Endothelial cell of hepatic sinusoid (primary cell): ENCODE measurements around the gene MAP1LC3B2.

ENCODE experiments used
- in situ Hi-C: cut with HindIII; loops from 2 replicates; pipeline ENCODE4 v1.10.0; 2017; ENCODE audit warnings: low sequenced_read_pairs

MAP1LC3B2 gene

DNA sequence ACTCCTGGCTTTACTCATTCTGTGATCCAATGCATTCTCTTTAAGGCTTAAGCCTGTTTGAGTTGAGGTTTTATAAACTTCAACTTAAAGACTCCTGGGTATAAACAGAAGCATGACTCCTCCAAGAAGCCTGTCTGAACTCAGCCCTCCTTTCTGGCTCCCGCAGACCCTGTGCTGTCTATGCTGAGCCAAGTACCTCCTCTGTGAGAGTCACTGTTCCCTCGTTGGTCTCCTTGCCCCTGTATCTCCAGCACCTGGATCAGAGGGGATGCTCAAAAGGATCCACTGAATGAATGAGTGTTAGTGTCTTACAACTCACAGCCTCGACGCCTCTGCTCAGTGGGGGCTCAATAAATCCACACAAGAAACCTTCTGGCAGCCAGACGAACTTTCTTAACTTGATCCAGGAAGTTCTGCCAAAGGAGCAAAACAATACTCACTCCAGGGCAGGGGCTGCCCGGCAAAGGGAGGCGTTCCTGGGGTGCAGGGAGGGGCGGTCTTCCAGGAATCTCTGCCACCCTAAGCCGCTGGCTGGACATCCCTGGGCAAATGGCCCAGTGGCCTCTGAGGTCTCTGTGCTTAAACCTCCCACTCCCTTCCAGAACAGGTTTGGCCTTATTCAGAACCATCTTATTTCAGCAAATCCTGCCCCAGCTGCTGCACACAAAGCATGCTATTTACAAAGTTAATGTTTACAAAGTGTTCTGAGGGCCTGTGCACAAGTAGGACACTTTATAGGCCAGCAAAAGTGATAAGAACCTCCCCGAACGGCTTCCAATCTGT is 32.9 kb downstream of the MAP1LC3B2 start:
- in situ Hi-C loops, result no loop called here

DNA sequence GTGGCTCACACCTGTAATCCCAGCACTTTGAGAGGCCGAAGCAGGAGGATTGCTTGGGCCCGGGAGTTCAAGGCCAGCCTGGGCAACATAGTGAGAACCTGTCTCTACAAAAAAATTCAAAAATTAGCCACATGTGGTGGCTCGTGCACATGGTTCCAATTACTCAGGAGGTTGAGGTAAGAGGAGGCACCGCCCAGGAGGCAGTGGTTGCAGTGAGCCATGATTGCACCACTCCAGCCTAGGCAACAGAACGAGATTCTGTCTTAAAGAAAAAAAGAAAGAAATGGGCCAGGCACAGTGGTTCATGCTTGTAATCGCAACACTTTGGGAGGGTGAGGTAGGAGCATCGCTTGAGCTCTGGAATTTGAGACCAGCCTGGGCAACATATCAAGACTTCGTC is 33.5 kb downstream of the MAP1LC3B2 start:
- in situ Hi-C loops, result no loop called here

DNA sequence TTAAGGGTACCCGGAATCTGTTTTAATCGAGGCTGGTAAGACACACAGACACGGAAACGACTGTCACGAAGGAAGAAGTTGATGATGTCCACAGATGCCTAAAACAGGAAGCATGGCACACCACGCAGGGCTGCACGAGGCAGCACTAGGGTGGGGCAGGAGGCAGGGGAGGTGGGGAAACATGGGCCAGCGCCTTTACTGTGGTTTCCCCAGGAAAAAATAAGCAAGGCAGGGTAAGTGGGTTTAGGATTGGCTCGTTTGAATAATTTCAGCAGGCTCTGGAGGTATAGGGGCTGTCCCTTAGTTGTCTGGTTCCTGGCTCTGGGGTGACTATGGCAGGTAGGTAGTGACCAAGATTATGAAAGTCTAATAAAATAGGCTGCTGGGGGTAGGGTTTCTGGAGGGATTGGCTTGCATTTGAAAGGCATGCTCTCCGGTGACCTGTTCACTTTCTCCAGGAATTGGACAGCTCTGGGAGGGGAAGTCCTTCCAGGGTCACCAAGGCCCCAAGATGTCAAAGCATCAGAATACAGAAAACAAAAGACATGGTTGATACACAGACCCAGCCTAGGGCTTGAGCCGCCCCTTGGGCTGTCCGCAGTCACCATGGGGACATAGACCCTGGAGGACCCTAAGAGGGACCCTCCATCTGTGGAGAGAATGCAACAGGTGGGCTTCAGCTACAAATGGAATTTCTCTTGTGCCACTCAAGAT is 35.3 kb downstream of the MAP1LC3B2 start:
- in situ Hi-C loops, result no loop called here

- in situ Hi-C loops, result no loop called here
Observed at GRCh38 chr12:116595186-116595585, 36.0 kb downstream of the MAP1LC3B2 start.

DNA sequence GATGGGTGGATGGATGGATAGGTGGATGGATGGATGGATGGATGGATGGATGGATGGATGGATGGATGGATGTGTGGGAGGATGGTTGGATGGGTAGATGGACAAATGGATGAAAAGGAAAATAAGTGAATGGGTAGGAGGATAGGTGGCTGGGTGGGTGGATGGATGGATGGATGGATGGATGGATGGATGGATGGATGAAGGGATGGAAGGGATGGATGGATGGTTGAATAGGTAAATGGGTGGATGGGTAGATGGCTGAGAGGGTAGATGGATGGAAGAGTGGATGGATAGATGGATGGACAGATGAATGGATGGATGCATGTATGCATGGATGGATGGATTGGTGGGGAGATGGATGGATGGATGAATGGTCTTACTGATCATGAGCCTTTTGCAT is 36.5 kb downstream of the MAP1LC3B2 start:
- in situ Hi-C loops, result no loop called here

DNA sequence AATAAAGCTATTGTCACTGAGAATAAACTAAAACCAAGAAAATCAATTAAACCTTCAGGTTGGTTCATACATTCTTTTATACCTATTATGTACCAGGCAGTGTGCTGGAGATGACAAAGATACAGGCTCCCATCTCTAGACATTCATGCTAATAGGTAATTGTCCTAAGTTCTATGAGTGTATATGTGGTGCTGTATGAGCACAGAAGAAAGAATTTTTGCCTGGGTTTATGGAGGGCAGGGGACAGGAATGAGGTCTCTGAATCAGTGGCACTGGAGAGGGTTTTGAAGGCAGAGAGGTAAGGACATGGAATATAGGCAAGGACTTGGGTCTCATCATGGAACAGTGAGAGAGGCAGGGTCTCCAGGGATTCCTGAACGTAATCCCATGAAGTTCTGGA is 38.7 kb downstream of the MAP1LC3B2 start:
- in situ Hi-C loops, result no loop called here

- in situ Hi-C loops, result no loop called here
Observed at GRCh38 chr12:116598311-116599284, 39.4 kb downstream of the MAP1LC3B2 start.

GRCh38 chr12:116599285-116600136 is 40.3 kb downstream of the MAP1LC3B2 start:
- in situ Hi-C loops, result loop anchor here (5.0 kb wide), 1 partner anchor 82 kb away; no protein-coding TSS in a partner anchor

DNA sequence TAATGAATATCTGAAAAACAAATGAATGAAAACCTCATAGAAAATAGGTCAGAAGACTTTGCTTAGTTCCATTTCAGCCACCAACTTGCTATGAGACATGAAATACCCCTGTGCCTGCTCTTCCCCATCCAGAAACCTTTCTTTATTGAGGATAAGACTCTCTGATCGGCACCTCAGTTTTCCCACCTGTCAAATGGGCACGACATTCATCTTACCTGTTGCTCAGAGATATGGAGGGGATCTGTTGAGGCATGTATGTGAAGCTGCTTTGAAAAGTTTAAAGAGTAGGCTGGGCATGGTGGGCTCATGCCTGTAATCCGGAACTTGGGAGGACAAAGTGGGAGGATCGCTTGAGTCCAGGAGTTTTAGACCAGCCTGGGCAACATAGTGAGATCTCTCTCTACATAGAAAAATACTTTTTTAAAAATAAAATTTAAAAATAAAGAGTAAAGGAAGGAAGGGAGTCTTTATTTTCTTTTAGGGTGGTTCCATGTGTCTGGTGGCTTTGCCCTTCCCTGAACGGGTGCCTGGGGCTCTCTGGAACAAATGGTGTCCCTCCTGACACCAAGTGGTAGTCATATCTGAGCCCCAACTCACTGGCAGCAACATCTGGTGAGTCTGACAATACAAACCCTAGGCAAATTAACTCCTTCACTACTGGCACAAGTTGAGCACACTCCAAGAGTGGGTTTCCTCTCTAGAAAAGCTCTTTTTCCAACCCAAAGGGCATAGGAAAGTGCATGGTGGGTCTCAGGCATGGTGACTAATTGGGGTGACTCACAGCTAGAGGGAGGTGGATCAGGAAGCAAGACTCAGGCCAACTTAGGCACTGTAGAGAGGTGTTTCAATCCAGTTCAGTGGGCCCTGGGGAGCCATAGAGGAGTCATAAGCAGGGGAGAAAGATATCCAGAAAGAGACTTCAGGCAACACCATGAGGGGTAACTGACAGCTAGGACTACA is 42.1 kb downstream of the MAP1LC3B2 start:
- in situ Hi-C loops, result loop anchor here (5.0 kb wide), 1 partner anchor 84 kb away; no protein-coding TSS in a partner anchor

DNA sequence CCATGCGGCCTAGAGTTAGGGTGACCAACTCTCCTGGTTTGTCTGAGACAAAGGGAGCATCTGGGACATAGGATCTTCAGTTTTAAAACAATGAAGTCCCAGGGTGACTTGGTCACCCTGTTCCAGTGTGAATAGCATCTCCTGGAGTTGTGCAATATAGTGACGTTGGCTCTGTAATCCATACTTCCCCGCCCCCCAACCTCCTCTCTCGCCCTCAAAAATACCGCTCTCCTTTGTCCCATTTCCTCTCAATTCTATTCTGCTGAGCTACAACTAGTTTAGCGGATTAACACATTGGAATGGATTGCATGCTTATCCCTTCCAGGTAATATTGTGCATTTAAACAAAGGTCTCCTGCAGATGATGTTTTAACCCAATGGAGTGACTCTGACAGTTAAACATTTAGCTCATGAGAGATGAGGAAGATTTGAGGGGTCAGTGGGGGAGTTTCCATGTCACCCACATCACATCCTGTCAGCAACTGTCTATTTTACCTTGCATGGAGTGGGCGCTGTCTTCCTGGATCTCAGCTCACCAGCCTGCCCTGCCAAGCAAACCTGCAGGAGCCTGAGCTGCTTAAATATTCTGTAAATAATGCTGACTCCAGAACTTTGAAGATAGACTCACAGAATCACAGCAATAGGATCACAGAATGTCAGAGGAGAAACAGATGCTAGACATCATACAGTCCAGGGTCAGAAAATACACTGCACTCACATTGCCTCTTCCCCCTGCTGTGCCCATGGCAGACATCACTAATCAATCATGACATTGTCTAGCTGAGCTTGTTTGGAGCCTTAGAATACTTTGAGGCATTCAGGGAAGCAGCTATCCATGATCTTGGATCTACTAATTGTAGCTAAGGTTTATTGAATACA is 43.0 kb downstream of the MAP1LC3B2 start:
- in situ Hi-C loops, result loop anchor here (5.0 kb wide), 1 partner anchor 85 kb away; no protein-coding TSS in a partner anchor

DNA sequence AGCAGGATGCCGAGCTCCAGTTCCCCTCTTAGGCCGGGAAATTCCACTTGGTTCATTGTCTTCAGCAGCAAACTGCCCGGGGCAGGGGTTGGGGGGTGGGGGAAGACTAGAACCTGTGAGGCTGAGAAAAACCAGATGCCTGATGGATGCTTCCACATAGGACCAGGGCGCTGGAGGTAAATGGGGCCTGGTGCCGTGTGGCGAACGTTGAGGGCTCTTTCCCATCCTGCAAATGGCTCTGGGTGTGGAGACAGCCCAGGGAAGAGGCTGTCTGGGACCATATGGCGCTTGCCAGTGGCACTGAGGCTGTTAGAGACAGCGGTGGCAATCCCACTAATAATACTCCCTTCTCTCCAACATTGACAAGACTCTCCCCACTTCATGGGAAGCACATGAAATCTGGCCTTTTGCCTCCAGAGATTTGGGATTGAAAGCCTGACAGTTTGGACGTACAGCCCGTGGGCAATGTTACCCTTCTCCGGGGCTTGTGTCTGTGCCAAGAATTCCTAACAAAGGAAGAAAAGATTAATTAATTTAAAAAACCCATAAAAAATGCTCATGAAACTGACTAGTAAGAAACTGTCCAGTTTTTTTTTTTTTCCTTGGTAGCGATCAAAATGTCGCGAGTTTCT is 44.5 kb downstream of the MAP1LC3B2 start:
- in situ Hi-C loops, result loop anchor here (5.0 kb wide), 1 partner anchor 86 kb away; no protein-coding TSS in a partner anchor

- in situ Hi-C loops, result loop anchor here (5.0 kb wide), 1 partner anchor 87 kb away; no protein-coding TSS in a partner anchor
Observed at GRCh38 chr12:116604178-116604895, 45.2 kb downstream of the MAP1LC3B2 start.

DNA sequence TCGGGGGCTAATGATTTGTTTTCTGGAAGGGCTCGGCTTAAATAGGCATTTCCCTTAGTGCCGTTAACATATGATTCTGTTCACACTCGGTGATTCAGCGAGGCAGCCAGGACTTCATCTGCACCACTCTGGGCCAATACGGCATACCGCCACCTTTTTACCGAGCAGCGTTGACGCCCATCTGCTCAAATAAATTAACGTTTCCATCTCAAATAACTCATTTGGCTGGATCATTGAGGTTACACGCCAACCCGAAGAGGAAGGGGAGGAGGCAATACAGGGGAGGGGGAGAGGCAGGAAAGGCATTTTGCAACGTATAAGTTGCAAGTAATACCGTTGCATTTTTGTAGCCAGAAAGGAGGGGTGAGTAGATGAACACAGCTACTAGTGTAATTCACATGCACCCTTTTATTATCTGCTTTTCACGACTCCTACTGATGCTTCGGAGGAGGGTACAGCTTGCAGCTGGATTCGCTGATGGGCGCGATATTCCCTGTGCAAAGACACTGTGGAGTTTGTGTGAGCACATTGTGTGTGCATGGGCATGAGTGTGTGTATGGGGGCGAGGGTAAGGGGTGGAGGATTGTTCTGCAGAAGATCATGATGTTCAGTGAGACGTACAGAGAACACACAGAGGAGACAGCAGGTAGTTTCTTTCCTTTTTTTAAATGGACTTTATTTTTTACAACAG is 45.9 kb downstream of the MAP1LC3B2 start:
- in situ Hi-C loops, result loop anchor here (5.0 kb wide), 1 partner anchor 88 kb away; no protein-coding TSS in a partner anchor

- in situ Hi-C loops, result no loop called here
Observed at GRCh38 chr12:116606397-116606796, 47.2 kb downstream of the MAP1LC3B2 start.

DNA sequence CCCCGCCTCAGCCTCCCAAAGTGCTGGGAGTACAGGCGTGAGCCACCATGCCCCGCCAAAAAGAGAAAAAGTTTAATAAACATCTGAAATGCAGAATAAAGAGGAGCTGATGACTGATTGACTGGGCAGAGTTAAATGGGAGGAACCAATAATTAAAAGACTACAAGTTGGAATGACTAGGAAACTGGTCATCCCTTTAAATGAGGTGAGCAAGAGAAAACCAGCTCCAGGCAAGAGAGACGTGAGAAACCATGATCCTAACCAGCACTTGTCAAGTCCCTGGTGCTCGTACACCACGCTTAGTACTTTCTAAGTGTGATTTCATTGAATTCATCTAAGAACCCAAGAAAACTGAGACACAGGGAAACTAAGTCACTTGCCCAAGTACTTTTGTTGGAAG is 47.9 kb downstream of the MAP1LC3B2 start:
- in situ Hi-C loops, result no loop called here
